ENCODE results near the gene TIMM17A.

GRCh38 chr1:201984446-201984845 is 29.1 kb downstream of the TIMM17A start:
- no peak for TF ChIP-seq EZH2 (IDR thresholded peaks at IDR 0.05; ENCODE audit: borderline replicate concordance)
- no peak for TF ChIP-seq CTCF (IDR thresholded peaks at IDR 0.05; ENCODE audit: poor library complexity)
- TF ChIP-seq EZH2phosphoT487 (IDR thresholded peaks at IDR 0.05; ENCODE audit: low read depth, severe bottlenecking, unreplicated experiment) = no peak

All from hepatocyte (in vitro differentiated cells).